ENCODE results near the gene LEFTY2. TPM values are rescaled to one million over a fixed set of nuclear protein-coding genes. Genes with fewer than 3 reads are reported as not detected.
"Not testable (repeated sequence)": the region's sequence is repeated elsewhere in the genome, so short reads cannot be mapped to it uniquely, and the experiment has no call there.

Gene LEFTY2
- total and polyA plus RNA-seq, 12 donors, result 0.16 to 3.4 (median 0.77) TPM; not detected in 1

- Histone ChIP-seq H3K27ac (no peak overlapping the region), H3K36me3 (replicated peaks in 1 of 2) (no peaks in the 10 kb centered on the region), H3K27me3 (no peaks in the 10 kb centered on the region), H3K4me1 (replicated peaks in 1 of 2) (no peaks in the 10 kb centered on the region), H3K9me3 (replicated peaks in 1 of 3) (no peaks in the 10 kb centered on the region), H3K4me3 (no peak overlapping the region)
- intact Hi-C loops (cut with DNase I), result no loop called here
- TF ChIP-seq POLR2A (IDR thresholded peaks at IDR 0.05), result no peak
- TF ChIP-seq CTCF (IDR thresholded peaks at IDR 0.05), result no peak
- no peak for DNase-seq
- WGBS, 4 donors, result 90 to 96% (median 95%) methylated on average over 5 of the region's 5 CpGs
Observed at GRCh38 chr1:225934711-225935110, 6.3 kb downstream of the LEFTY2 start.

GRCh38 chr1:225933072-225933471, 7.9 kb downstream of the LEFTY2 start:
- TF ChIP-seq CTCF (IDR thresholded peaks at IDR 0.05) (no peak), POLR2A (IDR thresholded peaks at IDR 0.05) (no peak)
- Histone ChIP-seq H3K27me3 (no peaks in the 10 kb centered on the region), H3K27ac (no peak overlapping the region), H3K36me3 (replicated peaks in 1 of 2) (no peaks in the 10 kb centered on the region), H3K4me3 (no peak overlapping the region), H3K9me3 (replicated peaks in 1 of 3) (no peaks in the 10 kb centered on the region), H3K4me1 (replicated peaks in 1 of 2) (no peaks in the 10 kb centered on the region)
- DNase-seq, result no peak
- intact Hi-C loops (cut with DNase I), result no loop called here
- WGBS, 4 donors, result 69 to 86% (median 74%) methylated on average over 2 of the region's 2 CpGs

- Histone ChIP-seq H3K36me3 (replicated peaks in 1 of 2) (no peaks in the 10 kb centered on the region), H3K4me1 (replicated peaks in 1 of 2) (no peaks in the 10 kb centered on the region), H3K4me3 (no peak overlapping the region), H3K27me3 (no peaks in the 10 kb centered on the region), H3K27ac (no peak overlapping the region), H3K9me3 (replicated peaks in 1 of 3) (no peaks in the 10 kb centered on the region)
- intact Hi-C loops (cut with DNase I), result no loop called here
- TF ChIP-seq CTCF (IDR thresholded peaks at IDR 0.05) (no peak), POLR2A (IDR thresholded peaks at IDR 0.05) (no peak)
- 84 to 89% (median 87%) methylated on average over 5 of the region's 5 CpGs for WGBS, 4 donors
- DNase-seq, result no peak
Observed at GRCh38 chr1:225931270-225932136, 9.5 kb downstream of the LEFTY2 start.

GRCh38 chr1:225930566-225930965, 10.5 kb downstream of the LEFTY2 start:
- Histone ChIP-seq H3K27me3 (no peaks in the 10 kb centered on the region), H3K9me3 (replicated peaks in 1 of 3) (no peaks in the 10 kb centered on the region), H3K4me3 (no peak overlapping the region), H3K27ac (no peak overlapping the region), H3K36me3 (replicated peaks in 1 of 2) (no peaks in the 10 kb centered on the region), H3K4me1 (replicated peaks in 1 of 2) (no peaks in the 10 kb centered on the region)
- DNase-seq, result no peak
- 90 to 100% (median 94%) methylated on average over 2 of the region's 2 CpGs for WGBS, 4 donors
- TF ChIP-seq CTCF (IDR thresholded peaks at IDR 0.05), result no peak
- TF ChIP-seq POLR2A (IDR thresholded peaks at IDR 0.05), result no peak
- intact Hi-C loops (cut with DNase I), result no loop called here

- 89 to 100% (median 98%) methylated on average over 3 of the region's 3 CpGs for WGBS, 4 donors
- H3K4me1 ChIP-seq (replicated peaks in 1 of 2); intact Hi-C loops (cut with DNase I): not testable (repeated sequence)
Observed at GRCh38 chr1:225929462-225929861, 11.6 kb downstream of the LEFTY2 start.

More at GRCh38 chr1:225929462-225929861, 11.6 kb downstream of the LEFTY2 start:
- H3K36me3 ChIP-seq (replicated peaks in 1 of 2); H3K4me3 ChIP-seq; DNase-seq; H3K27ac ChIP-seq; H3K9me3 ChIP-seq (replicated peaks in 1 of 3); H3K27me3 ChIP-seq: not testable (repeated sequence)

All from adrenal gland (tissue), 12 donors.